NCI-H69 (cell line): ENCODE results near the gene KIF27.
A peak's percentile ranks its signal among the peaks of the same experiment; 100 is the strongest.
"Not testable (repeated sequence)": the region's sequence is repeated elsewhere in the genome, so short reads cannot be mapped to it uniquely, and the experiment has no call there.

Experiments used
- DNase-seq: peaks from one replicate; lab custom pipeline; 2025; lab: John Stamatoyannopoulos, UW

Gene KIF27

DNA sequence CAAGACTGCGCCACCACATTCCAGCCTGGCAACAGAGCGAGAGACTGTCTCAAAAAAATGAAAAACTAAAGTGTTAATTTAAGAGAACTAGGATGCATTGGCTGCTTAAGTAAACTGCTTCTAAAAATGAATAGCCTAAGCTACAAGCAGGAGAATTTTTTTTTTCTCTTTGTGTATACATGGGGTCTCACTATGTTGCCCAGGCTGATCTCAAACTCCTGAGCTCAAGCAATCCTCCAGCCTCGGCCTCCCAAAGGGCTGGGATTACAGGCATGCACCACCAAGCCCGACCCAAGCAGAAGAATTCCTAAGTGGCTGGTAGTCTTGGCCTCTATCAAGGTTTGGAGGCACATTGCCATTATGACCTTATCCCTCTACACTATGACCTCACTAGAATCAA, 106.1 kb downstream of the KIF27 start:
- DNase-seq: peak; percentile 8

DNA sequence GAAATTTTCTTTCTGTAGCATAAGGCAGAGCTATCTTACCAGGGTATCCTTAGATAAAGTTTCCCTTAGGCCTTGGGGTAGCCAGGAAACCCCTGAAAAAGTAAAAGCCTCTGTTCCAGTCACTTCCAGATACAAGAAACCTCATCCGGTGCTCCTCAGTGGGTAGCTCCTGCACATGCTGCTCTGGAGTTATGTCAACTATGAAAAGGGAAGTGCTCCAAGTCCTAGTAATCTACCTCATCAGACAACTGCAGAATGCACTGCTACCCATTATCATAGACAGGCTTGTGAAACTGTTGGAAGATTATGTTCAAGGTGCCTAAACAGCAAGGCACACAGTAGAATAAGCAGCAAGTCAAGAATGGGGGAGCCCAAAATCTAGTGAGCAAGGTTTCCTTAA, 112.0 kb downstream of the KIF27 start:
- not testable (repeated sequence) for DNase-seq

DNA sequence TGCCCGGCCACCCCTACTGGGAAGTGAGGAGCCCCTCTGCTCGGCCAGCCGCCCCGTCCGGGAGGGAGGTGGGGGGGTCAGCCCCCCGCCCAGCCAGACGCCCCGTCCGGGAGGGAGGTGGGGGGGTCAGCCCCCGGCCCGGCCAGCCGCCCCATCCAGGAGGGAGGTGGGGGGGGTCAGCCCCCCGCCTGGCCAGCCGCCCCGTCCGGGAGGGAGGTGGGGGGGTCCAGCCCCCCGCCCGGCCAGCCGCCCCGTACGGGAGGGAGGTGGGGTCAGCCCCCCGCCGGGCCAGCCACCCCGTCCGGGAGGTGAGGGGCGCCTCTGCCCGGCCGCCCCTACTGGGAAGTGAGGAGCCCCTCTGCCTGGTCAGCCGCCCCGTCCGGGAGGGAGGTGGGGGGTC, 116.8 kb downstream of the KIF27 start:
- DNase-seq: not testable (repeated sequence)

DNA sequence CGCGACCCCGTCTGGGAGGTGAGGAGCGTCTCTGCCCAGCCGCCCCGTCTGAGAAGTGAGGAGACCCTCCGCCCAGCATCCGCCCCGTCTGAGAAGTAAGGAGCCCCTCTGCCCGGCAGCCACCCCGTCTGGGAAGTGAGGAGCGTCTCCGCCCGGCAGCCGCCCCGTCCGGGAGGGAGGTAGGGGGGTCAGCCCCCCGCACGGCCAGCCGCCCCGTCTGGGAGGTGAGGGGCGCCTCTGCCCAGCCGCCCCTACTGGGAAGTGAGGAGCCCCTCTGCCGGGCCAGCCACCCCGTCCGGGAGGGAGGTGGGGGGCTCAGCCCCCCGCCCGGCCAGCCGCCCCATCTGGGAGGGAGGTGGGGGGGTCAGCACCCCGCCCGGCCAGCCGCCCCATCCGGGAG, 117.3 kb downstream of the KIF27 start:
- DNase-seq: not testable (repeated sequence)

DNA sequence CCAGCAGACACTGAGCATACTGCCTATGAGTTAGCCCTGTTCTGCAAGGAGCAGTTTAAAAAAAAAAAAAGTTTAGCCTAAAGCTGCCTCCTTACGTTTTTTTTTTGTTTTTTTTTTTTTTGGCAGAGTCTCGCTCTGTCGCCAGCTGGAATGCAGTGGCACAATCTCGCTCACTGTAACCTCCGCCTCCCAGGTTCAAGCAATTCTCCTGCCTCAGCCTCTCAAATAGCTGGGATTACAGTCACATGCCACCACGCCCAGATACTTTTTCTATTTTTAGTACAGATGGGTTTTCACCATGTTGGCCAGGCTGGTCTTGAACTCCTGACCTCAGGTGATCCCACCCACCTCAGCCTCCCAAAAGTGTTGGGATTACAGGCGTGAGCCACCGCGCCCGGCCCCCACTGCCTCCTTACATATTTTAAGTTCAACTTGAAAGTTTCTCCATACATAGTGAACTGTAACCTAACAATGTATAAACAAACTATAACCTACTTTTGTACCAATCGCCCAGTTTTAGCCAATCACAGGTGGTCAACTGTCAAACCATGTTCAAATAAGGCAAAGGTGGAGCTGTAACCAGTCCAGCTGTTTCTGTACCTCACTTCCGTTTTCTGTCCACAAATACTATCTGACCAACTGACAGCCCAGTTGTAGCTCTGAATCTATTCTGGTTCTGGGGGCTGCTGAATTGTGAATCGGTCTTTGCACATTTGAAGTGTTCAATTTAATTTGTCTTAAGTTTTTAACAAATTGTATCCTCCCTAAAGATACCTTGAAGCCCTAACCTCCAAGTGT, 120.8 kb downstream of the KIF27 start:
- DNase-seq: no peak

DNA sequence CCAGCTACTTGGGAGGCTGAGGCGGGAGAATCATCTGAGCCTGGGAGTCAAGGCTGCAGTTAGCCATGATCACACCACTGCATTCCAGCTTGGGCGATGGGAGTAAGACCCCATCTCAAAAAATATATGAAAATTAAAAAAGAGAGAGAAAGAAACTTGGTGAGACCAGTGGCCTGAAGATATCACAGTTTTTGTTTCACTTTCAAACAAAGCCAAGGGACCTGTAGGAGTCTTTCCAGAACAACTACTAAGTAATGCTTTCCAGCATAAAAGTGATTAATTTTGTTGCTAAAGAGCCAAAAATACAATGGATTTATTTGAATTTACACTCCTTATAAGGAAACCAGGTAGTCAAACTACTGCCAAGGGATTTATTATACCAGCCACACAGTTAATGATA, 127.2 kb downstream of the KIF27 start:
- no peak for DNase-seq

DNA sequence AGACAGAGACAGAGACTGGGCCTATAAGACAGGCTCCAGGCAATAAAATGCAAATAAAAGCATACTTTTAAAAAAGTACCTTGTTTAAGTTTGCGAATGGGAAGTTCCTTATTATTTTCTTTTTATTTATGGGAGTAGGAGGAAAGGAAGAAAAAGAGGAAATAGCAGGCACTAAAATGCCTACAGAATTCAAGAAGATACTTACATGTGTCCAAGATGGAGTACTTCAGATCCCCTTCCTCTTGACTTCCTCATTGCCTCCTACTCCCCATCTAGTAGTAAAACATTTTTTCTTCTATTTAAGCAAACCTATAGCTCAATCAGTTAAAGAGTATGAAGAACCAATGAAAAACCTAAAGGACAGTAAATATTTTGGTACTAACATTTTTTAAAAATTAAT, 128.5 kb downstream of the KIF27 start:
- no peak for DNase-seq
